Endothelial cell (in vitro differentiated cells): ENCODE measurements around the gene ESR1. TPM values are rescaled to one million over a fixed set of nuclear protein-coding genes. Genes with fewer than 3 reads are reported as not detected.

ENCODE experiments used
- DNase-seq: peaks from one replicate; pipeline ENCODE4 v3.0.0; 2021; ENCODE audit warnings: low spot score
- H3K27ac Mint-ChIP-seq: one replicate; pipeline ENCODE4 v1.8.0; 2021; ENCODE audit warnings: mixed read lengths, inconsistent platforms; ENCODE audit not compliant: unreplicated experiment
- H3K27me3 Mint-ChIP-seq: one replicate; pipeline ENCODE4 v1.8.0; 2021; ENCODE audit warnings: mild to moderate bottlenecking, moderate library complexity, mixed read lengths, inconsistent platforms; ENCODE audit not compliant: unreplicated experiment
- H3K36me3 Mint-ChIP-seq: one replicate; pipeline ENCODE4 v1.8.0; 2021; ENCODE audit warnings: mild to moderate bottlenecking, low read depth, mixed read lengths, inconsistent platforms; ENCODE audit not compliant: unreplicated experiment
- H3K4me1 Mint-ChIP-seq: one replicate; pipeline ENCODE4 v1.8.0; 2021; ENCODE audit warnings: mild to moderate bottlenecking, mixed read lengths, inconsistent platforms; ENCODE audit not compliant: unreplicated experiment
- H3K4me3 Mint-ChIP-seq: one replicate; pipeline ENCODE4 v1.8.0; 2021; ENCODE audit warnings: mild to moderate bottlenecking, mixed read lengths, inconsistent platforms; ENCODE audit not compliant: unreplicated experiment
- H3K9me3 Mint-ChIP-seq: one replicate; pipeline ENCODE4 v1.8.0; 2021; ENCODE audit warnings: mixed read lengths, inconsistent platforms; ENCODE audit not compliant: unreplicated experiment
- total RNA-seq: library from RNA; stranded (reverse); fragmentation: NEBNext Ultra II Directional; extraction: Animal tissue kit (Norgen Biotek cat#: 25700); gene quantifications from one replicate; pipeline ENCODE4 v1.2.1, GENCODE V29; 2021; ENCODE audit not compliant: unreplicated experiment
- TF ChIP-seq, protein P1 (sequence below): fragments of 200-600 bp; sonication (generic); IDR thresholded peaks from one replicate; pipeline ENCODE4 v1.5.0; 2021; ENCODE audit warnings: antibody characterized with exemption; ENCODE audit not compliant: unreplicated experiment

ESR1 gene
- total RNA-seq, 1 donor from 2014 or later = 0.05 TPM

- DNase-seq = no peak
- Mint-ChIP-seq H3K9me3 (no peaks in the 10 kb centered on the region), H3K36me3 (no peaks in the 10 kb centered on the region), H3K27me3 (peaks cover 1% of the 10 kb centered on the region), H3K4me1 (no peaks in the 10 kb centered on the region), H3K27ac (no peak overlapping the region), H3K4me3 (no peak overlapping the region)
- TF ChIP-seq, protein P1, sequence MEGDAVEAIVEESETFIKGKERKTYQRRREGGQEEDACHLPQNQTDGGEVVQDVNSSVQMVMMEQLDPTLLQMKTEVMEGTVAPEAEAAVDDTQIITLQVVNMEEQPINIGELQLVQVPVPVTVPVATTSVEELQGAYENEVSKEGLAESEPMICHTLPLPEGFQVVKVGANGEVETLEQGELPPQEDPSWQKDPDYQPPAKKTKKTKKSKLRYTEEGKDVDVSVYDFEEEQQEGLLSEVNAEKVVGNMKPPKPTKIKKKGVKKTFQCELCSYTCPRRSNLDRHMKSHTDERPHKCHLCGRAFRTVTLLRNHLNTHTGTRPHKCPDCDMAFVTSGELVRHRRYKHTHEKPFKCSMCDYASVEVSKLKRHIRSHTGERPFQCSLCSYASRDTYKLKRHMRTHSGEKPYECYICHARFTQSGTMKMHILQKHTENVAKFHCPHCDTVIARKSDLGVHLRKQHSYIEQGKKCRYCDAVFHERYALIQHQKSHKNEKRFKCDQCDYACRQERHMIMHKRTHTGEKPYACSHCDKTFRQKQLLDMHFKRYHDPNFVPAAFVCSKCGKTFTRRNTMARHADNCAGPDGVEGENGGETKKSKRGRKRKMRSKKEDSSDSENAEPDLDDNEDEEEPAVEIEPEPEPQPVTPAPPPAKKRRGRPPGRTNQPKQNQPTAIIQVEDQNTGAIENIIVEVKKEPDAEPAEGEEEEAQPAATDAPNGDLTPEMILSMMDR = no peak
Measured at GRCh38 chr6:152059909-152060308, 252.4 kb downstream of the ESR1 start.

DNA sequence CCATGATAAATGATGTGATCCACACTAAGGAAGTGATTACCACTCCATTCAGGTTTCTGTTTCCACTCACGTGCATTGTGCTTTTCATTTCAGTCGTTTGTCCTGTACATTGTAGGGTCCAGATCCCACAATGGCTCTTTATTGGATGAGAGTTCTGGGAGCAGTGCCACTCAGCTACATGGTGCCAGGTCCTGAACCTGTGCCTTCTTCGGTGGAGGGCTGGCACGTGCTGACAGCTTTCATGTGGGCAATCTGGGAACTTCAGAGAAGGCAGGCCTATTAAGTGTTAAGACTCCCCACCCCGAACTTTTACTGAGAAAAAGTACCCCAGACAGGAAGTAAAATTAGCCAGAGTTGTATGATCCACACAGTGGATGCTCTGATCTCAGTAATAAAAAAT is 255.0 kb downstream of the ESR1 start:
- no peaks in the 10 kb centered on the region for H3K9me3 Mint-ChIP-seq
- no peak overlapping the region for H3K27ac Mint-ChIP-seq
- H3K4me1 Mint-ChIP-seq = no peaks in the 10 kb centered on the region
- H3K27me3 Mint-ChIP-seq = no peaks in the 10 kb centered on the region
- TF ChIP-seq, protein P1 = no peak
- DNase-seq = no peak
- no peak overlapping the region for H3K4me3 Mint-ChIP-seq
- no peaks in the 10 kb centered on the region for H3K36me3 Mint-ChIP-seq

DNA sequence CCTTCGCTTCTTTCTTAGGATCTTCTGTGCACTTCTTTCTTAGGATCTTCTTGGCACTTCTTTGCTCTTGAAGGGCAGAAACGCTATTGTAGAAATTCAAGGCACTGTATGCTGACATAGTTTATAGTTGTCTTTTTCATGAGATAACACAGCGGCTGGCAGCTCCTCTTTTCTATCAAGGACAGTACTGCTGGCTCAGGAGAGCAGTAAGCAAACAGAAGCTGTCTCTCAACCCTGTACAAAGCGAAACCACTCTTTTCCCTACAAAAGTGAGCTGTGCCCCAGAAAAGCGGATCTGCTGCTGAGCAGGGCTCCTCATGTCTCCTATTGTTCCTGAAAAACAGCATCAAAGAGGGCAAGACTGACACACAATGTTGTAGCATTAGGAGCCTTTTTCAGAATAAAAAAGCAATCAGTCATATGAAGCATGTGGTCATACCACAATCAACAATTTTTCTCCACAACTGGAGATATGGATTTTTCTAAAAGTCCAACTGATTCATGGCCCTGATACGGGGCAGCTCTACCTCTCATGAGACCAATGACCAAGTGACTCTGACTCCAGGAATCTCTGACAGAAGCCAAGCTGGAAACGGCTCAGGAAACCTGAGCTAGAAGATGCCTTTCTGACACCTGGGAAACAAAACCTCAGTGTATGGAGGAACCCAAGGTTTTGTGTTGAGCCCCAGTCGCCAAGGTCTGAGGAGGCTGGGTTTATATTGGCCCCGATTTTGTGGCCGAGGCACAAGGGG is 255.9 kb downstream of the ESR1 start:
- H3K36me3 Mint-ChIP-seq = no peaks in the 10 kb centered on the region
- DNase-seq = no peak
- TF ChIP-seq, protein P1 = no peak
- no peak overlapping the region for H3K27ac Mint-ChIP-seq
- no peaks in the 10 kb centered on the region for H3K27me3 Mint-ChIP-seq
- no peak overlapping the region for H3K4me3 Mint-ChIP-seq
- no peaks in the 10 kb centered on the region for H3K9me3 Mint-ChIP-seq
- no peaks in the 10 kb centered on the region for H3K4me1 Mint-ChIP-seq

- H3K27ac Mint-ChIP-seq = no peak overlapping the region
- H3K4me3 Mint-ChIP-seq = no peak overlapping the region
- DNase-seq = no peak
Measured at GRCh38 chr6:152068622-152069261, 261.3 kb downstream of the ESR1 start.

More at GRCh38 chr6:152068622-152069261, 261.3 kb downstream of the ESR1 start:
- no peaks in the 10 kb centered on the region for H3K36me3 Mint-ChIP-seq
- TF ChIP-seq, protein P1 = no peak
- no peaks in the 10 kb centered on the region for H3K4me1 Mint-ChIP-seq
- no peaks in the 10 kb centered on the region for H3K27me3 Mint-ChIP-seq
- H3K9me3 Mint-ChIP-seq = no peaks in the 10 kb centered on the region
